ENCODE measurements around the gene CRYGD.

- TF ChIP-seq NUFIP1 (IDR thresholded peaks at IDR 0.05; ENCODE audit: partially characterized antibody) (no peak), ZNF274 (IDR thresholded peaks at IDR 0.05; ENCODE audit: borderline replicate concordance, low read depth, low read length) (no peak), GATA2 (CRISPR knock-in tag; IDR thresholded peaks at IDR 0.05) (no peak)
- TF ChIP-seq, protein P1, sequence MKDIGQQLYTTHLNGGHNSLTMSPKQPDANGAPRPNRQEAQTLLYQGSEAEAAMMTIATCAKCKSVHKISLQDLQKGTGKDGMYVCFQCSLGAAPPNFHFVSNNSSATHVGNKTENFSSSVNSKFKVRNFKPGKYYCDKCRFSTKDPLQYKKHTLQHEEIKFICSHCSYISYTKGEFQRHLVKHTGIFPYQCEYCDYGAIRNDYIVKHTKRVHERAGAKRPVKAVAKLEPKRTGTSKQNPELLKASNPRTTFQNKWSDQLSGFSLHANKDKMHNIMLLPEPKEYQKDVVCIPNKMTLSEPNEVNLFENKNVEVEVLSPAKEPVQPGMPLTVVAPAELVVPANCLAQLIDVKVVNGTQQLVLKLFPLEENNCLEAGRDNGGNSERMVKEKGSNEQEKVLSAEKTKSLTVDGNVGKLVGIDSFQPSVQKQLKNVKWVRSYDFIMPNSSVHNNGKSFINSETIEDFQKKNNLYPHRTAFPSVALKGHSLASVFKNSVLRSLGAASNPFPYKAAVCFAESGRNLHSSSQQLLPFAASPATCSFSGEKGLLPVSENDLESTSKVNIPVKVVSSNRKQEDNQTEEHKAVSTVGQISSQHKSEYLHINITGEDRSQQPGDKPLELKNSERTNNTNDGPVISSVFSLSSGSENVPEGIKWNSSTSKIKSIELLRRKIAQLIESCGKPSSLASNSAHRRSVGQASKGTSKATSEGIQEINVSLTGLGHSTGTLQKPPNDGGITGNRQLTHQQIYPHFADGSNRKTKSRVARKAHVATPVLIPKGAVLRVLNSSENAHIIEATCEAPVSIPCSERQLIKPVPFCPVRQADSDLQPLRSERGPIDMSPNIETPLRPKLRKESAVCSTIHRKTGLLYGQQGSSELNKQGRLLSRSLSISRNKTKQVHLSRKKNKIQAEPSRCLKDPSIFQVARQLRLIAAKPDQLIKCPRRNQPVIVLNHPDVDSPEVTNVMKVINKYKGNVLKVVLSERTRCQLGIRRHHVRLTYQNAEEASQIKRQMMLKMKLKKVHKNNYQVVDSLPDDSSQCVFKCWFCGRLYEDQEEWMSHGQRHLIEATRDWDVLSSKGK (CRISPR knock-in tag; IDR thresholded peaks at IDR 0.05) = no peak
- TF ChIP-seq, protein P2, sequence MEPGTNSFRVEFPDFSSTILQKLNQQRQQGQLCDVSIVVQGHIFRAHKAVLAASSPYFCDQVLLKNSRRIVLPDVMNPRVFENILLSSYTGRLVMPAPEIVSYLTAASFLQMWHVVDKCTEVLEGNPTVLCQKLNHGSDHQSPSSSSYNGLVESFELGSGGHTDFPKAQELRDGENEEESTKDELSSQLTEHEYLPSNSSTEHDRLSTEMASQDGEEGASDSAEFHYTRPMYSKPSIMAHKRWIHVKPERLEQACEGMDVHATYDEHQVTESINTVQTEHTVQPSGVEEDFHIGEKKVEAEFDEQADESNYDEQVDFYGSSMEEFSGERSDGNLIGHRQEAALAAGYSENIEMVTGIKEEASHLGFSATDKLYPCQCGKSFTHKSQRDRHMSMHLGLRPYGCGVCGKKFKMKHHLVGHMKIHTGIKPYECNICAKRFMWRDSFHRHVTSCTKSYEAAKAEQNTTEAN (CRISPR knock-in tag; IDR thresholded peaks at IDR 0.05) = no peak
Observed at GRCh38 chr2:208164951-208165755, 40.8 kb upstream of the CRYGD start.

Measured in K562 (cell line).